ENCODE data around the gene SLC2A10. TPM values are rescaled to one million over a fixed set of nuclear protein-coding genes. Genes with fewer than 3 reads are reported as not detected.

Gene SLC2A10
- total RNA-seq, 1 experiment from 2014 or later: 1.6 TPM

DNA sequence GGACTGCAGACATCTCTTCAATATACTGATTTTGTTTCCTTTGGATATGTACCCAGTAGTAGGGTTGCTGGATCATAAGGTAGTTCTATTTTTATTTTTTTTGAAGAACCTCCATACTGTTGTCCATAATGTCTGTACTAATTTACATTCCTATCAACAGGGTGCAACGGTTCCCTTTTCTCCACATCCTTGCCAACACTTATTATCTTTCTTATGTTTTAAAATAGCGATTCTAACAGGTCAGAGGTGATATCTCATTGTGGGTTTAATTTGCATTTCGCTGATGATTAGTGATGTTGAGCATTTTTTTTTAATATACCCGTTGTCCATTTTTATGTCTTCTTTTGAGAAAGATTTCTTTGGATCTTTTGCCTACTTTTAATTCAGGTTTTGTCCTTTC, 18.3 kb upstream of the SLC2A10 start:
- H3K9me3 ChIP-seq (ENCODE audit: control insufficient read depth, insufficient read depth, low read depth, low read length): no peaks in the 10 kb centered on the region
- no peak for DNase-seq (ENCODE audit: low read depth, low spot score)
- H3K36me3 ChIP-seq (ENCODE audit: control insufficient read depth, insufficient read depth, low read length): peaks cover 7% of the 10 kb centered on the region
- no peak overlapping the region for H3K27ac ChIP-seq (ENCODE audit: low read length)
- H3K4me1 ChIP-seq (ENCODE audit: control insufficient read depth, insufficient read depth, low read length): peaks cover 10% of the 10 kb centered on the region; the same call in 1 of the 2 replicates
- no peak for ATAC-seq
- TF ChIP-seq, protein P1, sequence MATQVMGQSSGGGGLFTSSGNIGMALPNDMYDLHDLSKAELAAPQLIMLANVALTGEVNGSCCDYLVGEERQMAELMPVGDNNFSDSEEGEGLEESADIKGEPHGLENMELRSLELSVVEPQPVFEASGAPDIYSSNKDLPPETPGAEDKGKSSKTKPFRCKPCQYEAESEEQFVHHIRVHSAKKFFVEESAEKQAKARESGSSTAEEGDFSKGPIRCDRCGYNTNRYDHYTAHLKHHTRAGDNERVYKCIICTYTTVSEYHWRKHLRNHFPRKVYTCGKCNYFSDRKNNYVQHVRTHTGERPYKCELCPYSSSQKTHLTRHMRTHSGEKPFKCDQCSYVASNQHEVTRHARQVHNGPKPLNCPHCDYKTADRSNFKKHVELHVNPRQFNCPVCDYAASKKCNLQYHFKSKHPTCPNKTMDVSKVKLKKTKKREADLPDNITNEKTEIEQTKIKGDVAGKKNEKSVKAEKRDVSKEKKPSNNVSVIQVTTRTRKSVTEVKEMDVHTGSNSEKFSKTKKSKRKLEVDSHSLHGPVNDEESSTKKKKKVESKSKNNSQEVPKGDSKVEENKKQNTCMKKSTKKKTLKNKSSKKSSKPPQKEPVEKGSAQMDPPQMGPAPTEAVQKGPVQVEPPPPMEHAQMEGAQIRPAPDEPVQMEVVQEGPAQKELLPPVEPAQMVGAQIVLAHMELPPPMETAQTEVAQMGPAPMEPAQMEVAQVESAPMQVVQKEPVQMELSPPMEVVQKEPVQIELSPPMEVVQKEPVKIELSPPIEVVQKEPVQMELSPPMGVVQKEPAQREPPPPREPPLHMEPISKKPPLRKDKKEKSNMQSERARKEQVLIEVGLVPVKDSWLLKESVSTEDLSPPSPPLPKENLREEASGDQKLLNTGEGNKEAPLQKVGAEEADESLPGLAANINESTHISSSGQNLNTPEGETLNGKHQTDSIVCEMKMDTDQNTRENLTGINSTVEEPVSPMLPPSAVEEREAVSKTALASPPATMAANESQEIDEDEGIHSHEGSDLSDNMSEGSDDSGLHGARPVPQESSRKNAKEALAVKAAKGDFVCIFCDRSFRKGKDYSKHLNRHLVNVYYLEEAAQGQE (IDR thresholded peaks at IDR 0.05; ENCODE audit: insufficient read depth in 1 of 2, low read depth in 2 of 2, low read length in 1 of 2): no peak
- TF ChIP-seq, protein P2, sequence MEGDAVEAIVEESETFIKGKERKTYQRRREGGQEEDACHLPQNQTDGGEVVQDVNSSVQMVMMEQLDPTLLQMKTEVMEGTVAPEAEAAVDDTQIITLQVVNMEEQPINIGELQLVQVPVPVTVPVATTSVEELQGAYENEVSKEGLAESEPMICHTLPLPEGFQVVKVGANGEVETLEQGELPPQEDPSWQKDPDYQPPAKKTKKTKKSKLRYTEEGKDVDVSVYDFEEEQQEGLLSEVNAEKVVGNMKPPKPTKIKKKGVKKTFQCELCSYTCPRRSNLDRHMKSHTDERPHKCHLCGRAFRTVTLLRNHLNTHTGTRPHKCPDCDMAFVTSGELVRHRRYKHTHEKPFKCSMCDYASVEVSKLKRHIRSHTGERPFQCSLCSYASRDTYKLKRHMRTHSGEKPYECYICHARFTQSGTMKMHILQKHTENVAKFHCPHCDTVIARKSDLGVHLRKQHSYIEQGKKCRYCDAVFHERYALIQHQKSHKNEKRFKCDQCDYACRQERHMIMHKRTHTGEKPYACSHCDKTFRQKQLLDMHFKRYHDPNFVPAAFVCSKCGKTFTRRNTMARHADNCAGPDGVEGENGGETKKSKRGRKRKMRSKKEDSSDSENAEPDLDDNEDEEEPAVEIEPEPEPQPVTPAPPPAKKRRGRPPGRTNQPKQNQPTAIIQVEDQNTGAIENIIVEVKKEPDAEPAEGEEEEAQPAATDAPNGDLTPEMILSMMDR (IDR thresholded peaks at IDR 0.05): no peak
- no peak for TF ChIP-seq TCF7L2 (IDR thresholded peaks at IDR 0.05; ENCODE audit: low read depth, low read length)
- TF ChIP-seq POLR2AphosphoS5 (IDR thresholded peaks at IDR 0.05; ENCODE audit: low read depth, low read length): no peak
- TF ChIP-seq SIN3A (IDR thresholded peaks at IDR 0.05; ENCODE audit: borderline replicate concordance, insufficient read depth, low read depth, low read length): no peak
- ChIA-PET CTCF (no interaction called here), POLR2A (no interaction called here)
- no peak overlapping the region for H3K4me3 ChIP-seq (ENCODE audit: low read depth in 2 of 2, low read length in 2 of 2)
- no TSS peak for BruUV-seq (replicated peaks)
- no peaks in the 10 kb centered on the region for H3K27me3 ChIP-seq (ENCODE audit: control insufficient read depth, insufficient read depth, low read length)
- in situ Hi-C loops (cut with HindIII; ENCODE audit: low pct_unique_long_range_greater_than_20kb, low sequenced_read_pairs): no loop called here
- intact Hi-C loops (cut with micrococcal nuclease; ENCODE audit: unreplicated experiment): no loop called here

DNA sequence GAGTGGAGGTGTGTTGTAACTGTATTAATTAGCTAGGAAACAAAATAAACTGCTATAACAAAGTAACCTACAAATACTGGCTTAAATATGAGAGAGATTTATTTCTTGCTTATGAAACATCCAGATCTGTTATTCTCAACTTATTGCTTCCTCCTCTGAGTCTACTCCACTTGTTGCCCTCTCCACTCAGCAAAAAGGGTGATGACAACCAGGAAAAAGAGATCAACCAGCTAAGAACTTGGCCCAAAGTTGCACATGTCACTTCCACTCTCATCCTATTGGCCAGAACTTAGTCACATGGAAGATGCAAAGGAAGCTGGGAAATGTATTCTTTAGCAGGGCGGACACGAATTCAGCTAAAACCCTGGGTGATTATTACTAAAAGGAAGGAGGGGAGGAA, 15.0 kb upstream of the SLC2A10 start:
- H3K27ac ChIP-seq (ENCODE audit: low read length): no peak overlapping the region
- no TSS peak for BruUV-seq (replicated peaks)
- CTCF ChIA-PET: no interaction called here
- ATAC-seq (no peak), DNase-seq (ENCODE audit: low read depth, low spot score) (no peak)
- in situ Hi-C loops (cut with HindIII; ENCODE audit: low pct_unique_long_range_greater_than_20kb, low sequenced_read_pairs) (no loop called here), intact Hi-C loops (cut with micrococcal nuclease; ENCODE audit: unreplicated experiment) (no loop called here)
- H3K9me3 ChIP-seq (ENCODE audit: control insufficient read depth, insufficient read depth, low read depth, low read length): no peaks in the 10 kb centered on the region
- H3K4me3 ChIP-seq (ENCODE audit: low read depth in 2 of 2, low read length in 2 of 2): no peak overlapping the region
- H3K4me1 ChIP-seq (ENCODE audit: control insufficient read depth, insufficient read depth, low read length): peaks cover 3% of the 10 kb centered on the region; the same call in 1 of the 2 replicates
- TF ChIP-seq, protein P2 (IDR thresholded peaks at IDR 0.05): no peak
- TF ChIP-seq, protein P1 (IDR thresholded peaks at IDR 0.05; ENCODE audit: insufficient read depth in 1 of 2, low read depth in 2 of 2, low read length in 1 of 2): no peak
- TF ChIP-seq TCF7L2 (IDR thresholded peaks at IDR 0.05; ENCODE audit: low read depth, low read length) (no peak), SIN3A (IDR thresholded peaks at IDR 0.05; ENCODE audit: borderline replicate concordance, insufficient read depth, low read depth, low read length) (no peak), POLR2AphosphoS5 (IDR thresholded peaks at IDR 0.05; ENCODE audit: low read depth, low read length) (no peak)
- no peaks in the 10 kb centered on the region for H3K27me3 ChIP-seq (ENCODE audit: control insufficient read depth, insufficient read depth, low read length)
- H3K36me3 ChIP-seq (ENCODE audit: control insufficient read depth, insufficient read depth, low read length): no peaks in the 10 kb centered on the region
- POLR2A ChIA-PET: interaction anchor here (0.6 kb wide), 1 partner anchor 15 kb away, joined by 3 read pairs; no protein-coding TSS in a partner anchor

Data from Panc1 (cell line).